Bronchial epithelial cell (primary cell): ENCODE measurements around the gene MXI1. TPM values are rescaled to one million over a fixed set of nuclear protein-coding genes. Genes with fewer than 3 reads are reported as not detected.

Source experiments
- DNase-seq: peaks from one replicate; pipeline ENCODE4 v3.0.0-alpha.2; 2010; ENCODE audit warnings: low read depth
- FAIRE-seq: peaks from 2 replicates; lab custom pipeline; 2011; peaks lifted over from hg19 to GRCh38; lab: Jason Lieb, UNC
- H3K27me3 ChIP-seq: 2 replicates; pipeline ENCODE4 v1.5.1; 2011; ENCODE audit warnings: low read length; ENCODE audit not compliant: control insufficient read depth, insufficient read depth
- H3K36me3 ChIP-seq: 2 replicates; pipeline ENCODE4 v1.5.1; 2011; ENCODE audit warnings: low read length; ENCODE audit not compliant: control insufficient read depth, insufficient read depth
- H3K4me3 ChIP-seq: 2 replicates; pipeline ENCODE4 v1.5.1; 2011; ENCODE audit warnings: mild to moderate bottlenecking, low read depth, low read length, control low read depth
- CTCF ChIP-seq: IDR thresholded peaks from 2 replicates; pipeline ENCODE4 v1.5.1; 2011; ENCODE audit warnings: mild to moderate bottlenecking, moderate library complexity, low read length, control low read depth, inconsistent platforms; ENCODE audit not compliant: insufficient read depth, severe bottlenecking
- total RNA-seq: library from RNA; depleted of rRNA; stranded (reverse); fragments of >200 nt; gene quantifications from 2 replicates; pipeline ENCODE4 v1.2.1, GENCODE V29; 2014

The MXI1 gene
- total RNA-seq, 1 donor from 2014 or later = 48.7 TPM

GRCh38 chr10:110203500-110204455 lies 3.6 kb upstream of the MXI1 start:
- FAIRE-seq = no peak
- DNase-seq = no peak
- no peaks in the 10 kb centered on the region for H3K27me3 ChIP-seq
- H3K36me3 ChIP-seq = no peaks in the 10 kb centered on the region
- TF ChIP-seq CTCF = no peak
- H3K4me3 ChIP-seq = no peak overlapping the region

GRCh38 chr10:110205051-110205675 lies 2.2 kb upstream of the MXI1 start:
- Histone ChIP-seq H3K4me3 (no peak overlapping the region), H3K27me3 (no peaks in the 10 kb centered on the region), H3K36me3 (no peaks in the 10 kb centered on the region)
- DNase-seq (no peak), FAIRE-seq (no peak)
- no peak for TF ChIP-seq CTCF

GRCh38 chr10:110207805-110208613 lies 604 bp downstream of the MXI1 start:
- Histone ChIP-seq H3K27me3 (no peaks in the 10 kb centered on the region), H3K4me3 (peak overlapping the region; percentile 79), H3K36me3 (no peaks in the 10 kb centered on the region)
- no peak for TF ChIP-seq CTCF
- DNase-seq = peak; percentile 12
- FAIRE-seq = no peak

GRCh38 chr10:110208614-110209453 lies 1.4 kb downstream of the MXI1 start:
- no peaks in the 10 kb centered on the region for H3K36me3 ChIP-seq
- FAIRE-seq = no peak
- peak overlapping the region; percentile 79 for H3K4me3 ChIP-seq
- peak; percentile 46 for DNase-seq
- no peaks in the 10 kb centered on the region for H3K27me3 ChIP-seq
- no peak for TF ChIP-seq CTCF

DNA sequence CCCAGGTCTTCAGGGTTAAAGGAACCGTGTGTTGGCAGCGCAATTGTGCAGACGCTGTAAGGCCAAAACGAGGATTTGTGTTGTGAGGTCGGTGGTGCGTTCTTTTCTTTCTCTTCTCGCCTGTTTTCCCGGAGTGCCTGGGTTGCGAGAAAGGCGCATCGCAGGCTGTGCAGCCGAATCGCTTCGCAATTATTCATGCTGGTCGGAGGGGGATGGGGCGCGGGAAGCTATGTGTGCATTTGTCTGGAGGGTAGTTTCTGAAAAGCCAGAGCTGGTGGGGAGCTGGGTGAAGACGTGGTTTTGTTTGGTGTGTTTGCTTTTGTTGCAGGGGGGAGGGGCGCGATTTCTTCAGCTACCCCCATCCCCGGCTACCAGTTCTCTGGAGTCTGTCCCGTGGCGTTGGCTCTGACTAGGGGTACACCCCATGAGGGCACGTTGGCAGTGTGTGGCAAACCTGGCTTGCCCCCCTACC lies 2.1 kb downstream of the MXI1 start:
- Histone ChIP-seq H3K36me3 (no peaks in the 10 kb centered on the region), H3K27me3 (no peaks in the 10 kb centered on the region), H3K4me3 (peak overlapping the region; percentile 79)
- no peak for FAIRE-seq
- TF ChIP-seq CTCF = no peak
- DNase-seq = peak; percentile 76
